ENCODE data around the gene IL12A.

IL12A gene

DNA sequence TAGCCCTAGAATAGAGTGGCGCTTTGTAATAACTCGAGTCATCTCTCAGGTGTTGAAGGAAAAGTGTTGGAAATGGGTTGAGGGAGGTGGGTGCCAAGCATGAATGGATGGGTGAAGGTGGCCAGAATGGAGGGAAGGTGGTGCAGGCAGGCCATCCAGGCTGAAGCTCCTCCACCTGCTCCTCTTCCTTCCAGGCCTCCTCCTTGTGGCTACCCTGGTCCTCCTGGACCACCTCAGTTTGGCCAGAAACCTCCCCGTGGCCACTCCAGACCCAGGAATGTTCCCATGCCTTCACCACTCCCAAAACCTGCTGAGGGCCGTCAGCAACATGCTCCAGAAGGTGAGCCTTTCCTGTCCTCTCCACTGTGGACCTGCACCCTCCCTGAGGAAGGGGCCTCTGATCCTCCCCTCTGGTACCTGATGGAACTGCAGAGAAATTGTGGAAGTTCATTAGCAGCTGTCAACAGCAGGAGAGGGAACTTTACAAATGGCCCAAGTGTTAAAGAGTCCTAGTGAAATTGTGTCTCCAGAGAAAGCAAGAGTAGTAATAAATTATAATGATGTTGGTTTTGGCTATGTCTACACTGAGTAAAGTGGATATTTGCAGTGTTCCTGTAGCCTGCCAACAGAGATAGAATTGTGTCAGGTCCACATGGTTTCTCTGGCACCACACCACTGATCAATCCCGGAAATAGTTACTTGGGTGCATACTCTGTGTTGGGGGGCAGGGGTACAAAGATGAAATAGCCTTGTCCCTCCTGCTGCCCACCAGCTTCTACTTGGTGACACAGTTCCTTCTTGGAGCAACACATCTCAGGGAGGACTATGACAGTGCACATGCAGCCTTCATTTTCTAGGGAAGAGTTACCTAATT lies 1.6 kb downstream of the IL12A start:
- DNase-seq, result peak in 1 of 2 experiments; percentile 39

GRCh38 chr3:159991591-159991990 lies 3.0 kb downstream of the IL12A start:
- no peak for DNase-seq

GRCh38 chr3:159992589-159992988 lies 4.0 kb downstream of the IL12A start:
- no peak for DNase-seq

- no peak for DNase-seq
These were observed 5.5 kb downstream of the IL12A start for GRCh38 chr3:159994182-159994581.

DNA sequence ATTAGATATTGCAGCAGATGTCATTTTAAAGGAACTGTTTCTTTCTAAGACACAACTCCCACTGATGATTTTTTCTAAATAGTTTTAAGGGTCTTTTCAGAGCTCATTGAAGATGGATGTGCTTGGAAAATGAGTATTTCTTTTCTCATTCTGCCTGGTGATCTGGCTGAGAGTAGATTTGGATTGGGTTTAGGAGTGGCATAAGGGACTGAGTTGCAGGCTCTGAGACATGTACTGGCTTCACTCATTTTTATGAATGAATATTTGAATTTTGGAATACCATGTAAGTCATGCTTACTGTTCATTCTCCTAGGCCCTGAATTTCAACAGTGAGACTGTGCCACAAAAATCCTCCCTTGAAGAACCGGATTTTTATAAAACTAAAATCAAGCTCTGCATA lies 6.5 kb downstream of the IL12A start:
- DNase-seq, result no peak

GRCh38 chr3:159996018-159996417 lies 7.4 kb downstream of the IL12A start:
- no peak for DNase-seq

GRCh38 chr3:159996959-159997358 lies 8.3 kb downstream of the IL12A start:
- no peak for DNase-seq

- DNase-seq, result no peak
These were observed 12.6 kb downstream of the IL12A start for GRCh38 chr3:160001148-160001760.

- DNase-seq, result no peak
These were observed 13.4 kb downstream of the IL12A start for GRCh38 chr3:160001850-160002623.

GRCh38 chr3:160003520-160004128 lies 15.0 kb downstream of the IL12A start:
- DNase-seq, result peak; percentile 30 to 83

DNA sequence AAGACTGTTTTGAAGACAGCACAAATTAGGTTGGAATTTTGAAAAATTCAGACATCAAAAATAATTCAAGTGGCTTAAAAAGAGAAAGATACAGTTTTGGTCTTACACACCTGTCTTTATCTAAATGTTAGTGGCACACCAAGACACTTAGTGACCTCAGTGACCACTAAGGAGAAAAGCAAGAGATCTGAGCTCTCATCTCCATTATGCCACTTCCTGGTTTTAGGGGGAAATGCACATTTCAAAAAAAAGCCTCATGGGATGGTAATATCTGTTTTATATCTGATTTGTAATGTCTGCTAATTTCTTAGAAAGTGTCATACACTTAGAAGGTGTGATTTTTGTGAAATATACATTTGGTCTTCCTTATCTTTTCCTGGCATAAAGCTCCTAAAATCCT lies 16.4 kb downstream of the IL12A start:
- no peak for DNase-seq

- peak; percentile 56 to 77 for DNase-seq
These were observed 17.9 kb downstream of the IL12A start for GRCh38 chr3:160006282-160007163.

GRCh38 chr3:160008961-160009360 lies 20.3 kb downstream of the IL12A start:
- no peak for DNase-seq

GRCh38 chr3:160009525-160009924 lies 20.9 kb downstream of the IL12A start:
- no peak for DNase-seq

DNA sequence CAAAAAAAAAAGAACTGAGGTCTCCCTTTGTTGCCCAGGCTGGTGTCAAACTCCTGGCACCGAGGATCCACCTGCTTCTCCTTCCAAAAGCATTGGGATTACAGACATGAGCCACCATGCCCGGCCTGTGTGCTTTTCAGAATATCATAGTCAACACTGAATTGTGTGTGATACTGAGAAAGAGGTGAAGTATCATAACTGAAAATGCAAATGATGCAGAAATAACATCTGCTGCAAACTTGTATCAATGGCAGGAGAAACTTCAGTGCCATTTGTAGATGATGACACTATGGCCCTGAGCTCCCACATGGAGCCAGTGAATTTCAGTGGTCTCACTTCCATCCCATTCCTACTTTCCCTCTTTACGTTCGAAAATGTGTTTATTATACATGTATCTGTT lies 21.9 kb downstream of the IL12A start:
- peak in 1 of 2 experiments; percentile 10 for DNase-seq

DNA sequence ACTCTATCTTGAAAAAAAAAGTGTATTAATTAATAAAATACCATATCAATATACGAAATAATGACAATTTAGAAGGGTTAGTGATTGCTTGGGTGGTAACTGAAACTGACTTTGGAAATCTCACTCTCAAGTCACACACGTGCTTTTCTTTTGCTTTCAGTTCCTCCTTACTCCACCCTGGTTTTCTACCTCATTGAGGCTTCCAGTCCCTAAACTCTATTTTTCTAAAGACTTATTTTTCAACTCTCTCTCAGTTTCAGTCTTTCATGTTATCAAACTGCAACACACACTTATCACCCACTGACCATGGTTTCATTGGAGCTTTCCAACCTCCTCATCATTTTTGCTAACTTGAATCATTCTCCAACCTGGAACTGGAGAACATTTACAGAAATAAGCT lies 23.5 kb downstream of the IL12A start:
- no peak for DNase-seq

GRCh38 chr3:160016972-160017371 lies 28.3 kb downstream of the IL12A start:
- no peak for DNase-seq

DNA sequence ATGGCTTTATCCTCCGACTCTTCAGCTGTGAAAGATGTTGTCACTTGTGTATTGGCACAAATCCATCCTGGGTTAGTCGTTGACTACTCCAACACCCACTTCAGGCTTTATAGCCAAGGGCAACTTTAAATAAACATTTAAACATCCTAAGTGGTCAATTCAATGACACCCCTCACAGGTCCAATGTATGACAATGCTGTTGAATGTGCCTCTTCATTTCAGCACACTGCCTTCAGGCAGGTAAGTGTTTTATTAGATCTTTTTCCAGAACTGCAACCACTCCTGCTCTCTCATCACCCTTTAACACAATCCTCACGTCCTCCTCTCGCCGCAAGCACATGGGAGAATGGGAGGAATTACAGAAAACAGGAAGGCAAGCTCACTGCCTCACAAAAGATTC lies 30.3 kb downstream of the IL12A start:
- DNase-seq, result no peak

DNA sequence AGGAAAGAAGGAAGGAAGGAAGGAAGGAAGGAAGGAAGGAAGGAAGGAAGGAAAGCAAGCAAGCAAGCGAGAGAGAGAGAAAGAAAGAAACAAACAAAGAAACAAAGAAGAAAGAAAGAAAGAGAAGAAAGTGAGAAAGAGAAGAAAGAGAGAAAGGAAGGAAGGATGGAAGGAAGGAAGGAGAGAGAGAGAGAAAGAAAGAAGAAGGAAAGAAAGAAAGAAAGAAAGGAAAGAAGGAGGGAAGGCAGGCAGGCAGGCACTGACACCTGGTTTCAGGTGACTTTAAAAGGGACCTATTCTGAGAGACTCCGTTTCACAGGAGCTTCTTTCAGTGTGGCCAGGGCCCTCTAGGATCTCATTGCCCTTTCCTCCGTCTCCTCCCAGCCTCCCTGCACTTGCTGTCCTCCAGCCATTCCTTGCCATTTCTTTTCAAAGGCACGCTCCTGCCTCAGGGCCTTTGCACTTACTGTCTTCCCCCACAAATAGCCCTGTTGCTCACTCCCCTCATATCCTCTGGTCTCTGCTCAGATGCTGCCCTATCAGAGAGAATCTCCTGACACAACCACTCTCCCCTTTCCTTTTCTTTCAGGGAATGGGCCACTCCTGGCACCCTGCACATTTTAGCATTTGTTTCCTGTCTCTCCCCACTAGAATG lies 31.5 kb downstream of the IL12A start:
- DNase-seq, result no peak

DNA sequence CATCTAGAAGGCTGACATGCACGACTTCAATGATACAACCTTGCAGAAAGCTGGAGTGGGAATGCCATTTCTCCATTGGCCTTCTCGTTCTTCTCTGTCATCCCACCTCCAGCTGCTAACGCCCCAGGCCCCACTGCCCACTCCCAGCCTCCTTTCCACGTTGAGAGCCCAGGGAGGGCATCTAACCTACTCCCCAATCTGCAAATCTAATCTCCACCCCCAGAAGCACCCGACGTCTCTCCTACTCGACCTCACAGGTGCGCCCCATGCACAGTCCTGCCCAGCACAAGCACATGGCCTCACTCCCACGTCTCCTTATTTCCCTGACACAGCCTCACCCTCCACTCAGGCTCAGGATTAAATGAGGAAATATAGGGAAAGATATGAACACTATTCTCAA lies 33.4 kb downstream of the IL12A start:
- DNase-seq, result no peak

- no peak for DNase-seq
These were observed 34.8 kb downstream of the IL12A start for GRCh38 chr3:160023476-160023875.
